Activated B cell treated with CpG ODN at 0.5 μM for 24 hours (primary cell): Measurements from ENCODE around the gene UBE2H. TPM values are rescaled to one million over a fixed set of nuclear protein-coding genes. Genes with fewer than 3 reads are reported as not detected.

Source experiments
- ATAC-seq: fragments of 200-7000 bp; cut with Tn5 transposase; one replicate; pipeline ENCODE4 v1.10.0; 2021; ENCODE audit warnings: low read depth, mild to moderate bottlenecking, moderate library complexity
- CTCF ChIA-PET: fragments of 350-600 bp; sonication (Branson Sonifier 250); formaldehyde crosslinking; loops from one replicate; lab custom pipeline; 2021; ENCODE audit warnings: antibody characterized with exemption; lab: Charles Lee
- POLR2A ChIA-PET: fragments of 350-600 bp; sonication (Branson Sonifier 250); formaldehyde crosslinking; loops from one replicate; lab custom pipeline; 2021; ENCODE audit warnings: antibody characterized with exemption; lab: Charles Lee
- DNase-seq: peaks from one replicate; pipeline ENCODE4 v3.0.0; 2022
- H3K27ac Mint-ChIP-seq: one replicate; pipeline ENCODE4 v1.8.0; 2020; ENCODE audit warnings: mixed read lengths
- H3K27me3 Mint-ChIP-seq: one replicate; pipeline ENCODE4 v1.8.0; 2021; ENCODE audit warnings: mixed read lengths
- H3K36me3 Mint-ChIP-seq: one replicate; pipeline ENCODE4 v1.8.0; 2021; ENCODE audit warnings: low read depth, mixed read lengths
- H3K4me1 Mint-ChIP-seq: one replicate; pipeline ENCODE4 v1.8.0; 2021; ENCODE audit warnings: mixed read lengths
- H3K4me3 Mint-ChIP-seq: one replicate; pipeline ENCODE4 v1.8.0; 2020; ENCODE audit warnings: mild to moderate bottlenecking, mixed read lengths
- H3K9me3 Mint-ChIP-seq: one replicate; pipeline ENCODE4 v1.8.0; 2020; ENCODE audit warnings: mixed read lengths
- intact Hi-C: fragments of 100-400 bp; cut with micrococcal nuclease; formaldehyde crosslinking; loops from one replicate; pipeline ENCODE4 v1.15.1; 2024
- total RNA-seq: library from RNA; stranded (reverse); gene quantifications from 2 replicates; pipeline ENCODE4 v1.2.3, GENCODE V29; 2022
- TF ChIP-seq, protein P1 (sequence below): fragments of 200-600 bp; IDR thresholded peaks from one replicate; pipeline ENCODE4 v1.8.0; 2022; ENCODE audit warnings: antibody characterized with exemption, mild to moderate bottlenecking

The UBE2H gene
- total RNA-seq, 1 donor from 2014 or later: 32.6 TPM

- H3K4me3 Mint-ChIP-seq: no peak overlapping the region
- H3K4me1 Mint-ChIP-seq: peaks cover 22% of the 10 kb centered on the region
- intact Hi-C loops: no loop called here
Observed at GRCh38 chr7:129940329-129940728, 12.4 kb downstream of the UBE2H start.

GRCh38 chr7:129939881-129940280 lies 12.9 kb downstream of the UBE2H start:
- TF ChIP-seq, protein P1, sequence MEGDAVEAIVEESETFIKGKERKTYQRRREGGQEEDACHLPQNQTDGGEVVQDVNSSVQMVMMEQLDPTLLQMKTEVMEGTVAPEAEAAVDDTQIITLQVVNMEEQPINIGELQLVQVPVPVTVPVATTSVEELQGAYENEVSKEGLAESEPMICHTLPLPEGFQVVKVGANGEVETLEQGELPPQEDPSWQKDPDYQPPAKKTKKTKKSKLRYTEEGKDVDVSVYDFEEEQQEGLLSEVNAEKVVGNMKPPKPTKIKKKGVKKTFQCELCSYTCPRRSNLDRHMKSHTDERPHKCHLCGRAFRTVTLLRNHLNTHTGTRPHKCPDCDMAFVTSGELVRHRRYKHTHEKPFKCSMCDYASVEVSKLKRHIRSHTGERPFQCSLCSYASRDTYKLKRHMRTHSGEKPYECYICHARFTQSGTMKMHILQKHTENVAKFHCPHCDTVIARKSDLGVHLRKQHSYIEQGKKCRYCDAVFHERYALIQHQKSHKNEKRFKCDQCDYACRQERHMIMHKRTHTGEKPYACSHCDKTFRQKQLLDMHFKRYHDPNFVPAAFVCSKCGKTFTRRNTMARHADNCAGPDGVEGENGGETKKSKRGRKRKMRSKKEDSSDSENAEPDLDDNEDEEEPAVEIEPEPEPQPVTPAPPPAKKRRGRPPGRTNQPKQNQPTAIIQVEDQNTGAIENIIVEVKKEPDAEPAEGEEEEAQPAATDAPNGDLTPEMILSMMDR: no peak
- no peaks in the 10 kb centered on the region for H3K9me3 Mint-ChIP-seq
- H3K4me1 Mint-ChIP-seq: peaks cover 18% of the 10 kb centered on the region
- ATAC-seq (no peak), DNase-seq (no peak)
- peaks cover 25% of the 10 kb centered on the region for H3K36me3 Mint-ChIP-seq
- H3K27me3 Mint-ChIP-seq: no peaks in the 10 kb centered on the region
- POLR2A ChIA-PET: no interaction called here
- CTCF ChIA-PET: no interaction called here
- intact Hi-C loops: no loop called here
- H3K27ac Mint-ChIP-seq: peak overlapping the region; percentile 18
- no peak overlapping the region for H3K4me3 Mint-ChIP-seq

More at GRCh38 chr7:129940329-129940728, 12.4 kb downstream of the UBE2H start:
- Mint-ChIP-seq H3K9me3 (peaks cover 4% of the 10 kb centered on the region), H3K27ac (peak overlapping the region; percentile 18), H3K27me3 (no peaks in the 10 kb centered on the region), H3K36me3 (peaks cover 29% of the 10 kb centered on the region)
- ChIA-PET POLR2A (no interaction called here), CTCF (no interaction called here)
- ATAC-seq (no peak), DNase-seq (no peak)
- TF ChIP-seq, protein P1: no peak

GRCh38 chr7:129933627-129934026 lies 19.1 kb downstream of the UBE2H start:
- H3K27me3 Mint-ChIP-seq: no peaks in the 10 kb centered on the region
- peaks cover 17% of the 10 kb centered on the region for H3K36me3 Mint-ChIP-seq
- intact Hi-C loops: loop anchor here (1.0 kb wide), 2 partner anchors 16 to 77 kb away; no protein-coding TSS in a partner anchor
- H3K4me1 Mint-ChIP-seq: peaks cover 21% of the 10 kb centered on the region
- POLR2A ChIA-PET: interaction anchor here (1.0 to 1.4 kb wide), 5 partner anchors 9 to 77 kb away, joined by 3 to 6 read pairs (median 4); no protein-coding TSS in a partner anchor
- H3K27ac Mint-ChIP-seq: peak overlapping the region; percentile 74
- DNase-seq (no peak), ATAC-seq (no peak)
- TF ChIP-seq, protein P1: no peak
- no peak overlapping the region for H3K4me3 Mint-ChIP-seq
- CTCF ChIA-PET: interaction anchor here (0.7 to 1.0 kb wide), 2 partner anchors 14 to 15 kb away, joined by 3 read pairs; no protein-coding TSS in a partner anchor
- no peaks in the 10 kb centered on the region for H3K9me3 Mint-ChIP-seq

DNA sequence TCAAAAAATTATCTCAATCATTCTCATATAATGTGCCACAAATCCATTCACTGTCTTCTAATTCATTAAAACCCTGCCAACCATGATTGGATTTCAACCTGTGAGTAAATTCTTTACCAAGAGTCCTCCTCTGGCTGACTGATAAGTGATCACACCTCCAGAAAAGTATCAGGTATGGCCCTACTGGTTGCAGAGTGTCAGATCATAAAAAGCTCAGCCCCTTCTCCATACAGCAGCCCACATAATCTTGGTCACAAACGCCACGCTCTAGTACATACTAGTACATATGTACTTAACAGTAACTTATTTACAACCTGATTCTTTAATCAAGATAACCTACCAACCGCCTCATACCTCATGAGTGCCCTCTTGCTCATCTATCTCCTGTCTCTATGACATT lies 26.1 kb downstream of the UBE2H start:
- intact Hi-C loops: no loop called here
- CTCF ChIA-PET: no interaction called here
- Mint-ChIP-seq H3K4me3 (no peak overlapping the region), H3K36me3 (peaks cover 28% of the 10 kb centered on the region), H3K4me1 (peaks cover 37% of the 10 kb centered on the region), H3K9me3 (no peaks in the 10 kb centered on the region), H3K27ac (no peak overlapping the region), H3K27me3 (no peaks in the 10 kb centered on the region)
- ATAC-seq (no peak), DNase-seq (no peak)
- TF ChIP-seq, protein P1: no peak
- POLR2A ChIA-PET: interaction anchor here (0.7 kb wide), 1 partner anchor 121 kb away, joined by 4 read pairs; no protein-coding TSS in a partner anchor

- no peak for DNase-seq
- H3K4me1 Mint-ChIP-seq: peaks cover 39% of the 10 kb centered on the region
- CTCF ChIA-PET: no interaction called here
Observed at GRCh38 chr7:129925416-129926002, 27.3 kb downstream of the UBE2H start.

More at GRCh38 chr7:129925416-129926002, 27.3 kb downstream of the UBE2H start:
- intact Hi-C loops: loop anchor here (2.0 kb wide), 1 partner anchor 21 kb away; no protein-coding TSS in a partner anchor
- Mint-ChIP-seq H3K27ac (peak overlapping the region; percentile 43), H3K27me3 (no peaks in the 10 kb centered on the region), H3K9me3 (no peaks in the 10 kb centered on the region), H3K4me3 (no peak overlapping the region), H3K36me3 (peaks cover 35% of the 10 kb centered on the region)
- ATAC-seq: no peak
- POLR2A ChIA-PET: interaction anchor here (0.7 kb wide), 1 partner anchor 123 kb away, joined by 4 read pairs; no protein-coding TSS in a partner anchor
- TF ChIP-seq, protein P1: no peak
